ENCODE data around the gene ARF3.

DNA sequence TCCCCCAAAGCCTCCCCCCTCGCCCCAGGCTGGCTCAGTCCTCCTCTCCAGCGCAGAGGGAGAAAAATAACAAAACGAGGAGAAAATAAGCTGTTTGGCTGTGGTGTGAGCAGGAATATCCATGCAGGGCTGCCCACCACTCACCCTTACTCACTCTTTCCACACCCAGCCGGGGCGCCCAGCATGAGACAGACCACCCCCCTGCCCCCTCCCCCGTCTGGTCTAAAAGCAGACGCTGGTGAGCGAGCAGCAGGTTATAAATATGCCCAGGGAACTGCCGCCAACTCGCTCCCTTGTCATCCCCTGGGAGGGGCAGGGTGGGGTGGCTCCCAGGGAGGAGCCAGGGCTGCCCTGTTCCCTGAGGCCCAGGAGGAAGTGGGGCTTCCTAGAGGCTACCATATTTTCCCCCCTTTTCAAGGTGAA is 28.2 kb upstream of the ARF3 start:
- no peak for TF ChIP-seq CTCF (CRISPR knock-in tag; IDR thresholded peaks at IDR 0.05)
- no peak for TF ChIP-seq POLR2A (IDR thresholded peaks at IDR 0.05; ENCODE audit: insufficient read depth in 1 of 2, low read depth in 2 of 2, low read length in 2 of 2)
- no peak for TF ChIP-seq HNRNPK (IDR thresholded peaks at IDR 0.05; ENCODE audit: low read depth, low read length, poor library complexity, severe bottlenecking)
- TF ChIP-seq FOXJ3 (CRISPR knock-in tag; IDR thresholded peaks at IDR 0.05; ENCODE audit: borderline replicate concordance) = no peak
- TF ChIP-seq ZFP36L2 (CRISPR knock-in tag; IDR thresholded peaks at IDR 0.05) = no peak
- TF ChIP-seq EZH2 (conservative IDR thresholded peaks at IDR 0.05; ENCODE audit: low read depth, low read length) = no peak

All from HepG2 (cell line).